Right lobe of liver (tissue), 4 donors: ENCODE measurements around the gene GOLGA3.

Source experiments
- CTCF ChIP-seq, 4 donors: fragments of 200-600 bp in 3 of 4; fragments of 450-650 bp in 1 of 4; IDR thresholded peaks; one replicate each; pipeline versions ENCODE4 v1.5.1 to v1.8.0; 2016 to 2022; ENCODE audit warnings: antibody characterized with exemption in 4 of 4, mild to moderate bottlenecking in 2 of 4
- POLR2A ChIP-seq: fragments of 450-650 bp; IDR thresholded peaks from one replicate; pipeline ENCODE4 v1.6.1; 2017; ENCODE audit warnings: antibody characterized with exemption, mild to moderate bottlenecking
- donor health status: DM: no; HTN: no; CAD: no.
- donor health status: DM: no; HTN: no; CAD: no.
- donor health status: DM: no; HTN: yes; CAD: no.

GRCh38 chr12:132777614-132778013 is 51.1 kb downstream of the GOLGA3 start:
- TF ChIP-seq CTCF (IDR thresholded peaks at IDR 0.05) (no peak), POLR2A (no peak)
